K562 (cell line): ENCODE data around the gene ZNF763. TPM values are rescaled to one million over a fixed set of nuclear protein-coding genes. Genes with fewer than 3 reads are reported as not detected.

Source experiments
- ARID1B ChIP-seq: fragments of 450-650 bp; IDR thresholded peaks from 2 replicates; pipeline ENCODE4 v1.6.1; 2016; ENCODE audit warnings: antibody characterized with exemption, mild to moderate bottlenecking, inconsistent platforms
- BCL6 ChIP-seq: fragments of 250-450 bp; sonication (Bioruptor Pico); IDR thresholded peaks from 2 replicates; pipeline ENCODE4 v1.4.0; 2020
- EP400 ChIP-seq: fragments of 450-650 bp; IDR thresholded peaks from 2 replicates; pipeline ENCODE4 v1.6.1; 2017; ENCODE audit warnings: antibody characterized with exemption, mild to moderate bottlenecking, moderate library complexity
- FUS ChIP-seq: fragments of 200-400 bp; formaldehyde crosslinking; optimal IDR thresholded peaks from 2 replicates; pipeline ENCODE3; 2017; ENCODE audit warnings: low read depth, low read length
- HMG20A ChIP-seq: fragments of 450-650 bp; formaldehyde crosslinking; conservative IDR thresholded peaks from 2 replicates; pipeline ENCODE4 v1.4.0; 2020; ENCODE audit warnings: mild to moderate bottlenecking, mixed read lengths
- MAFK ChIP-seq: IDR thresholded peaks from 2 replicates; pipeline ENCODE4 v1.6.1; 2011; ENCODE audit warnings: low read length, improper control_type of control experiment
- MXI1 ChIP-seq: IDR thresholded peaks from 2 replicates; pipeline ENCODE4 v1.6.1; 2011; ENCODE audit warnings: low read depth, mild to moderate bottlenecking, improper control_type of control experiment, low read length
- NFE2L1 ChIP-seq: fragments of 450-650 bp; IDR thresholded peaks from 2 replicates; pipeline ENCODE4 v1.6.1; 2016; ENCODE audit warnings: missing genetic modification characterization, low read depth, mild to moderate bottlenecking, missing compliant biosample characterization, moderate library complexity, borderline replicate concordance
- RAD21 ChIP-seq, 2 experiments: fragments of 250-450 bp in 1 of 2; fragments of 450-650 bp in 1 of 2; sonication (Bioruptor Pico) in 1 of 2; formaldehyde crosslinking in 1 of 2; IDR thresholded peaks in 1 of 2; conservative IDR thresholded peaks in 1 of 2; 2 replicates each; pipeline versions ENCODE4 v1.4.0 to v1.8.0; 2020 to 2022; ENCODE audit warnings: mild to moderate bottlenecking in 2 of 2, moderate library complexity in 1 of 2
- RB1 ChIP-seq: fragments of 450-650 bp; IDR thresholded peaks from 2 replicates; pipeline ENCODE4 v1.6.1; 2017; ENCODE audit warnings: low read depth, mild to moderate bottlenecking
- SMARCB1 ChIP-seq: IDR thresholded peaks from 2 replicates; pipeline ENCODE4 v1.6.1; 2011; ENCODE audit warnings: improper control_type of control experiment, low read depth; ENCODE audit not compliant: insufficient read length
- SP1 ChIP-seq: sonication (generic); formaldehyde crosslinking; IDR thresholded peaks from 2 replicates; pipeline ENCODE4 v1.8.1; 2022; ENCODE audit warnings: mild to moderate bottlenecking, missing genetic modification reagents
- ZBTB8A ChIP-seq: fragments of 450-650 bp; IDR thresholded peaks from 2 replicates; pipeline ENCODE4 v1.6.1; 2018; ENCODE audit warnings: mild to moderate bottlenecking, moderate library complexity; ENCODE audit not compliant: partially characterized antibody
- ZNF282 ChIP-seq: sonication (generic); formaldehyde crosslinking; IDR thresholded peaks from 2 replicates; pipeline ENCODE4 v1.8.1; 2023; ENCODE audit warnings: missing genetic modification reagents
- ZNF445 ChIP-seq: fragments of 250-450 bp; sonication (Bioruptor Pico); IDR thresholded peaks from 2 replicates; pipeline ENCODE4 v1.4.0; 2020; ENCODE audit warnings: low read depth, mild to moderate bottlenecking, moderate library complexity
- ZNF449 ChIP-seq: fragments of 250-450 bp; sonication (Bioruptor Pico); IDR thresholded peaks from 2 replicates; pipeline ENCODE4 v1.8.0; 2022; ENCODE audit warnings: moderate library complexity, mild to moderate bottlenecking, inconsistent platforms
- ZNF780A ChIP-seq: fragments of 250-450 bp; sonication (Bioruptor Pico); IDR thresholded peaks from 2 replicates; pipeline ENCODE4 v1.5.0; 2021; ENCODE audit warnings: mild to moderate bottlenecking
- polyA plus RNA-seq, 8 experiments: library from polyadenylated mRNA; depleted of rRNA in 4 of 8; stranded (reverse) in 5 of 8; unstranded in 3 of 8; fragments of >200 nt; fragmentation: Nextera tagmentation in 2 of 8; fragmentation: Illumina TruSeq in 1 of 8; extraction: Ambion mirVana in 2 of 8; extraction: Trizol in 1 of 8; gene quantifications; 2 replicates each; pipeline versions ENCODE4 v1.2.1 to v1.2.3, GENCODE V29; 2011 to 2014; ENCODE audit warnings: inconsistent platforms in 1 of 8, missing spikeins in 1 of 8
- total RNA-seq, 7 experiments: library from RNA; depleted of rRNA in 6 of 7; stranded (reverse); fragments of >200 nt in 6 of 7; fragmentation: Illumina TruSeq in 2 of 7; extraction: Trizol in 2 of 7; gene quantifications; 2 replicates each; pipeline versions ENCODE4 v1.2.1 to v1.2.3, GENCODE V29; 2011 to 2021; ENCODE audit warnings: low replicate concordance in 1 of 7
- TF ChIP-seq, protein P1 (sequence below): sonication (generic); formaldehyde crosslinking; IDR thresholded peaks from 2 replicates; pipeline ENCODE4 v1.8.1; 2022; ENCODE audit warnings: missing genetic modification reagents
- TF ChIP-seq, protein P2 (sequence below): fragments of 250-450 bp; sonication (Bioruptor Pico); IDR thresholded peaks from 2 replicates; pipeline ENCODE4 v1.4.0; 2020; ENCODE audit warnings: mild to moderate bottlenecking
- TF ChIP-seq, protein P3 (sequence below): fragments of 200-400 bp; formaldehyde crosslinking; IDR thresholded peaks from 2 replicates; pipeline ENCODE4 v1.6.1; 2017; ENCODE audit warnings: mild to moderate bottlenecking, low read depth, low read length, moderate library complexity

Gene ZNF763
- total and polyA plus RNA-seq, 9 of the 15 experiments (the other 6 are each of a cell fraction or from before 2014, with no cell fraction given): 0.08 to 0.28 (median 0.16) TPM; not detected in 3

- TF ChIP-seq RAD21 (CRISPR knock-in tag; conservative IDR thresholded peaks at IDR 0.05 in 1 of 2, IDR thresholded peaks at IDR 0.05 in 1 of 2) (no peak), ZBTB8A (no peak), ZNF449 (CRISPR knock-in tag) (no peak), FUS (no peak), HMG20A (no peak), SMARCB1 (no peak), ZNF445 (no peak), BCL6 (no peak), RB1 (peak; percentile 88), MXI1 (no peak), NFE2L1 (tag) (no peak), SP1 (CRISPR knock-in tag) (peak; percentile 93), ZNF282 (CRISPR knock-in tag) (no peak), ARID1B (0 out of 2 replicates have a peak, but pooled peaks have one; percentile 25), EP400 (peak; percentile 94), ZNF780A (no peak), MAFK (no peak)
- TF ChIP-seq, protein P1, sequence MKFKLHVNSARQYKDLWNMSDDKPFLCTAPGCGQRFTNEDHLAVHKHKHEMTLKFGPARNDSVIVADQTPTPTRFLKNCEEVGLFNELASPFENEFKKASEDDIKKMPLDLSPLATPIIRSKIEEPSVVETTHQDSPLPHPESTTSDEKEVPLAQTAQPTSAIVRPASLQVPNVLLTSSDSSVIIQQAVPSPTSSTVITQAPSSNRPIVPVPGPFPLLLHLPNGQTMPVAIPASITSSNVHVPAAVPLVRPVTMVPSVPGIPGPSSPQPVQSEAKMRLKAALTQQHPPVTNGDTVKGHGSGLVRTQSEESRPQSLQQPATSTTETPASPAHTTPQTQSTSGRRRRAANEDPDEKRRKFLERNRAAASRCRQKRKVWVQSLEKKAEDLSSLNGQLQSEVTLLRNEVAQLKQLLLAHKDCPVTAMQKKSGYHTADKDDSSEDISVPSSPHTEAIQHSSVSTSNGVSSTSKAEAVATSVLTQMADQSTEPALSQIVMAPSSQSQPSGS (CRISPR knock-in tag): no peak
- TF ChIP-seq, protein P2, sequence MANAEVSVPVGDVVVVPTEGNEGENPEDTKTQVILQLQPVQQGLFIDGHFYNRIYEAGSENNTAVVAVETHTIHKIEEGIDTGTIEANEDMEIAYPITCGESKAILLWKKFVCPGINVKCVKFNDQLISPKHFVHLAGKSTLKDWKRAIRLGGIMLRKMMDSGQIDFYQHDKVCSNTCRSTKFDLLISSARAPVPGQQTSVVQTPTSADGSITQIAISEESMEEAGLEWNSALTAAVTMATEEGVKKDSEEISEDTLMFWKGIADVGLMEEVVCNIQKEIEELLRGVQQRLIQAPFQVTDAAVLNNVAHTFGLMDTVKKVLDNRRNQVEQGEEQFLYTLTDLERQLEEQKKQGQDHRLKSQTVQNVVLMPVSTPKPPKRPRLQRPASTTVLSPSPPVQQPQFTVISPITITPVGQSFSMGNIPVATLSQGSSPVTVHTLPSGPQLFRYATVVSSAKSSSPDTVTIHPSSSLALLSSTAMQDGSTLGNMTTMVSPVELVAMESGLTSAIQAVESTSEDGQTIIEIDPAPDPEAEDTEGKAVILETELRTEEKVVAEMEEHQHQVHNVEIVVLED: no peak
- TF ChIP-seq, protein P3, sequence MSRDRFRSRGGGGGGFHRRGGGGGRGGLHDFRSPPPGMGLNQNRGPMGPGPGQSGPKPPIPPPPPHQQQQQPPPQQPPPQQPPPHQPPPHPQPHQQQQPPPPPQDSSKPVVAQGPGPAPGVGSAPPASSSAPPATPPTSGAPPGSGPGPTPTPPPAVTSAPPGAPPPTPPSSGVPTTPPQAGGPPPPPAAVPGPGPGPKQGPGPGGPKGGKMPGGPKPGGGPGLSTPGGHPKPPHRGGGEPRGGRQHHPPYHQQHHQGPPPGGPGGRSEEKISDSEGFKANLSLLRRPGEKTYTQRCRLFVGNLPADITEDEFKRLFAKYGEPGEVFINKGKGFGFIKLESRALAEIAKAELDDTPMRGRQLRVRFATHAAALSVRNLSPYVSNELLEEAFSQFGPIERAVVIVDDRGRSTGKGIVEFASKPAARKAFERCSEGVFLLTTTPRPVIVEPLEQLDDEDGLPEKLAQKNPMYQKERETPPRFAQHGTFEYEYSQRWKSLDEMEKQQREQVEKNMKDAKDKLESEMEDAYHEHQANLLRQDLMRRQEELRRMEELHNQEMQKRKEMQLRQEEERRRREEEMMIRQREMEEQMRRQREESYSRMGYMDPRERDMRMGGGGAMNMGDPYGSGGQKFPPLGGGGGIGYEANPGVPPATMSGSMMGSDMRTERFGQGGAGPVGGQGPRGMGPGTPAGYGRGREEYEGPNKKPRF: no peak
Measured at GRCh38 chr19:11924886-11925650, 39.8 kb upstream of the ZNF763 start, which contains the start of gene ZNF700 (continued).
